Activated CD8-positive, alpha-beta memory T cell treated with anti-CD3 and anti-CD28 coated beads for 48 hours (primary cell): ENCODE results near the gene CUEDC1.
"Not testable (repeated sequence)": the region's sequence is repeated elsewhere in the genome, so short reads cannot be mapped to it uniquely, and the experiment has no call there.

Experiments used
- DNase-seq, 3 experiments: peaks; one replicate each; pipeline ENCODE4 v3.0.0-alpha.2; 2020; ENCODE audit warnings: low read depth in 2 of 3, low spot score in 2 of 3

CUEDC1 gene

GRCh38 chr17:57846056-57846945 lies 108.9 kb downstream of the CUEDC1 start:
- DNase-seq, result not testable (repeated sequence)

- no peak for DNase-seq
Measured at GRCh38 chr17:57842280-57842679, 112.9 kb downstream of the CUEDC1 start.

- no peak for DNase-seq
Measured at GRCh38 chr17:57839571-57839923, 115.7 kb downstream of the CUEDC1 start.

GRCh38 chr17:57838857-57839570 lies 116.2 kb downstream of the CUEDC1 start:
- no peak for DNase-seq

- no peak for DNase-seq
Measured at GRCh38 chr17:57838453-57838852, 116.8 kb downstream of the CUEDC1 start.

GRCh38 chr17:57835333-57835900 lies 119.8 kb downstream of the CUEDC1 start:
- DNase-seq, result no peak

- no peak for DNase-seq
Measured at GRCh38 chr17:57834146-57834741, 121.0 kb downstream of the CUEDC1 start.

- peak; percentile 16 to 54 (median 51) for DNase-seq
Measured at GRCh38 chr17:57833179-57833939, 121.9 kb downstream of the CUEDC1 start.

- DNase-seq, result no peak
Measured at GRCh38 chr17:57832314-57833178, 122.7 kb downstream of the CUEDC1 start.

GRCh38 chr17:57830880-57831279 lies 124.3 kb downstream of the CUEDC1 start:
- DNase-seq, result no peak

- no peak for DNase-seq
Measured at GRCh38 chr17:57823469-57824401, 131.5 kb downstream of the CUEDC1 start.

- DNase-seq, result no peak
Measured at GRCh38 chr17:57819867-57820266, 135.3 kb downstream of the CUEDC1 start.

- no peak for DNase-seq
Measured at GRCh38 chr17:57819285-57819684, 135.9 kb downstream of the CUEDC1 start.

GRCh38 chr17:57818066-57818465 lies 137.1 kb downstream of the CUEDC1 start:
- no peak for DNase-seq

- no peak for DNase-seq
Measured at GRCh38 chr17:57817299-57817698, 137.9 kb downstream of the CUEDC1 start.

- no peak for DNase-seq
Measured at GRCh38 chr17:57814421-57814820, 140.8 kb downstream of the CUEDC1 start.

GRCh38 chr17:57811638-57812280 lies 143.5 kb downstream of the CUEDC1 start:
- DNase-seq, result no peak
